Measurements from ENCODE around the gene ESRP2. TPM values are rescaled to one million over a fixed set of nuclear protein-coding genes. Genes with fewer than 3 reads are reported as not detected.

Gene ESRP2
- total RNA-seq = 26.9 and 42.0 TPM in 2 replicates

- Histone ChIP-seq H3K36me3 (ENCODE audit: control insufficient read depth, insufficient read depth, low read length) (no peaks in the 10 kb centered on the region), H3K4me3 (ENCODE audit: low read depth, low read length) (peak within 1 kb of the TSS; percentile 53), H3K27me3 (ENCODE audit: control insufficient read depth, insufficient read depth, low read length) (no peaks in the 10 kb centered on the region)
- DNase-seq (ENCODE audit: low read depth) = no peak
- no peak for TF ChIP-seq CTCF (IDR thresholded peaks at IDR 0.05; ENCODE audit: insufficient read depth, low read length, poor library complexity, severe bottlenecking)
These were observed at the start of gene ESRP2 for GRCh38 chr16:68235887-68236136. ESRP2 (minus strand) TSS chr16:68236127; CDS start chr16:68236045, 82 bp downstream.

GRCh38 chr16:68285683-68286082, 49.8 kb upstream of the ESRP2 start:
- Histone ChIP-seq H3K4me3 (ENCODE audit: low read depth, low read length) (no peak overlapping the region), H3K27me3 (ENCODE audit: control insufficient read depth, insufficient read depth, low read length) (no peaks in the 10 kb centered on the region), H3K36me3 (ENCODE audit: control insufficient read depth, insufficient read depth, low read length) (no peaks in the 10 kb centered on the region)
- TF ChIP-seq CTCF (IDR thresholded peaks at IDR 0.05; ENCODE audit: insufficient read depth, low read length, poor library complexity, severe bottlenecking) = no peak
- DNase-seq (ENCODE audit: low read depth) = no peak

GRCh38 chr16:68284847-68285246, 48.9 kb upstream of the ESRP2 start:
- Histone ChIP-seq H3K27me3 (ENCODE audit: control insufficient read depth, insufficient read depth, low read length) (no peaks in the 10 kb centered on the region), H3K4me3 (ENCODE audit: low read depth, low read length) (no peak overlapping the region), H3K36me3 (ENCODE audit: control insufficient read depth, insufficient read depth, low read length) (no peaks in the 10 kb centered on the region)
- TF ChIP-seq CTCF (IDR thresholded peaks at IDR 0.05; ENCODE audit: insufficient read depth, low read length, poor library complexity, severe bottlenecking) = no peak
- DNase-seq (ENCODE audit: low read depth) = no peak

- no peak for TF ChIP-seq CTCF (IDR thresholded peaks at IDR 0.05; ENCODE audit: insufficient read depth, low read length, poor library complexity, severe bottlenecking)
- no peak for DNase-seq (ENCODE audit: low read depth)
- H3K4me3 ChIP-seq (ENCODE audit: low read depth, low read length) = no peak overlapping the region
- H3K27me3 ChIP-seq (ENCODE audit: control insufficient read depth, insufficient read depth, low read length) = no peaks in the 10 kb centered on the region
- H3K36me3 ChIP-seq (ENCODE audit: control insufficient read depth, insufficient read depth, low read length) = no peaks in the 10 kb centered on the region
These were observed 48.1 kb upstream of the ESRP2 start for GRCh38 chr16:68283801-68284598.

- Histone ChIP-seq H3K27me3 (ENCODE audit: control insufficient read depth, insufficient read depth, low read length) (no peaks in the 10 kb centered on the region), H3K4me3 (ENCODE audit: low read depth, low read length) (no peak overlapping the region), H3K36me3 (ENCODE audit: control insufficient read depth, insufficient read depth, low read length) (no peaks in the 10 kb centered on the region)
- TF ChIP-seq CTCF (IDR thresholded peaks at IDR 0.05; ENCODE audit: insufficient read depth, low read length, poor library complexity, severe bottlenecking) = no peak
- DNase-seq (ENCODE audit: low read depth) = no peak
These were observed 47.4 kb upstream of the ESRP2 start for GRCh38 chr16:68283346-68283745.

- DNase-seq (ENCODE audit: low read depth) = no peak
- H3K4me3 ChIP-seq (ENCODE audit: low read depth, low read length) = no peak overlapping the region
- no peaks in the 10 kb centered on the region for H3K27me3 ChIP-seq (ENCODE audit: control insufficient read depth, insufficient read depth, low read length)
- TF ChIP-seq CTCF (IDR thresholded peaks at IDR 0.05; ENCODE audit: insufficient read depth, low read length, poor library complexity, severe bottlenecking) = no peak
- H3K36me3 ChIP-seq (ENCODE audit: control insufficient read depth, insufficient read depth, low read length) = no peaks in the 10 kb centered on the region
These were observed 46.1 kb upstream of the ESRP2 start for GRCh38 chr16:68282064-68282452.
